Measurements from ENCODE around the gene MANBA. TPM values are rescaled to one million over a fixed set of nuclear protein-coding genes. Genes with fewer than 3 reads are reported as not detected.
A peak's percentile ranks its signal among the peaks of the same experiment; 100 is the strongest.

MANBA gene
- total and polyA plus RNA-seq, 2 of the 13 experiments (the other 11 are each of a cell fraction or from before 2014, with no cell fraction given), result 11.7 to 33.3 TPM

DNA sequence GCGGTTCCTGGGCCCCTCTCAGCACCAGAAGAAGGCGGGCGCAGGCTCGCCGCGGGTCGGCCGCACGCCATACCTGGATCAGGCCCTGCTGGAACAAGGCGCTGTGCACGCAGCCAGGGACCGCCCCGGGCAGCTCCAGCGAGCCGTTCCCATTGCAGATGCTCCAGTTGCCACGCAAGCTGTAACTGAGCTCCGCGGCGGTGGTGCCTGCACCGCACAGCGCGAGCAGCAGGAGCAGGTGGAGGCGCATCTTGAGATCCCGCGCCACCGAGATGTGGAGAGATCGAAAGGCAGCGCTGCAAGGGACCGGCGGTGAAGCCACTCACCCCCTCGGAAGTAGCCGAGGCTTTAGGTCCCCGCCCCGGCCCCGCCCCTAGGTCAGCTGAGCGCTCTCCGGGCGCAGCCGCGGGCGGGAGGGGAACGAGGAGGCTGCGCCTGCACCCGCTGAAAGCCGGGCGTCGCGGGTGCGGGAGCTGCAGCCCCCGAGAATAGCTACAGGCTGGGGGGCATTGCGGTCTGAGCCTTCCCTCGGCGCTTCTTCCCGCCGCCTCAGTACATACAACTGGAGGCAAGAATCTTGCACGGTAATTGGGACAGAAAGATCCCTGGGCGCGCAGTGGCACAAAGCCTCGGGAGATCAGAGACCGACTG lies at the start of gene MANBA (continued):
- TF ChIP-seq, protein P1, sequence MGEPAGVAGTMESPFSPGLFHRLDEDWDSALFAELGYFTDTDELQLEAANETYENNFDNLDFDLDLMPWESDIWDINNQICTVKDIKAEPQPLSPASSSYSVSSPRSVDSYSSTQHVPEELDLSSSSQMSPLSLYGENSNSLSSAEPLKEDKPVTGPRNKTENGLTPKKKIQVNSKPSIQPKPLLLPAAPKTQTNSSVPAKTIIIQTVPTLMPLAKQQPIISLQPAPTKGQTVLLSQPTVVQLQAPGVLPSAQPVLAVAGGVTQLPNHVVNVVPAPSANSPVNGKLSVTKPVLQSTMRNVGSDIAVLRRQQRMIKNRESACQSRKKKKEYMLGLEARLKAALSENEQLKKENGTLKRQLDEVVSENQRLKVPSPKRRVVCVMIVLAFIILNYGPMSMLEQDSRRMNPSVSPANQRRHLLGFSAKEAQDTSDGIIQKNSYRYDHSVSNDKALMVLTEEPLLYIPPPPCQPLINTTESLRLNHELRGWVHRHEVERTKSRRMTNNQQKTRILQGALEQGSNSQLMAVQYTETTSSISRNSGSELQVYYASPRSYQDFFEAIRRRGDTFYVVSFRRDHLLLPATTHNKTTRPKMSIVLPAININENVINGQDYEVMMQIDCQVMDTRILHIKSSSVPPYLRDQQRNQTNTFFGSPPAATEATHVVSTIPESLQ (CRISPR knock-in tag; conservative IDR thresholded peaks at IDR 0.05), result no peak
- TF ChIP-seq NPAS2 (CRISPR knock-in tag; IDR thresholded peaks at IDR 0.05; ENCODE audit: borderline replicate concordance) (no peak), ZSCAN20 (CRISPR knock-in tag; IDR thresholded peaks at IDR 0.05; ENCODE audit: borderline replicate concordance) (no peak), ZFP90 (CRISPR knock-in tag; IDR thresholded peaks at IDR 0.05; ENCODE audit: borderline replicate concordance) (peak; percentile 31; the same call in 1 of the 2 replicates), TAF15 (IDR thresholded peaks at IDR 0.05; ENCODE audit: low read depth, low read length, poor library complexity, severe bottlenecking) (no peak), KMT2B (CRISPR knock-in tag; IDR thresholded peaks at IDR 0.05) (peak; percentile 83), ONECUT2 (CRISPR knock-in tag; IDR thresholded peaks at IDR 0.05) (no peak), CCAR2 (optimal IDR thresholded peaks at IDR 0.05; ENCODE audit: low read depth, low read length) (no peak), HNRNPLL (IDR thresholded peaks at IDR 0.05; ENCODE audit: low read depth, low read length, poor library complexity, severe bottlenecking) (peak; percentile 85), ZNF644 (CRISPR knock-in tag; IDR thresholded peaks at IDR 0.05; ENCODE audit: low read depth) (no peak), NFIB (CRISPR knock-in tag; IDR thresholded peaks at IDR 0.05; ENCODE audit: borderline replicate concordance) (0 out of 2 replicates have a peak, but pooled peaks have one; percentile 28), ZZZ3 (CRISPR knock-in tag; IDR thresholded peaks at IDR 0.05; ENCODE audit: borderline replicate concordance) (no peak), PCBP1 (IDR thresholded peaks at IDR 0.05; ENCODE audit: borderline replicate concordance, low read depth, low read length) (no peak), ARNTL (CRISPR knock-in tag; IDR thresholded peaks at IDR 0.05) (no peak), GATA4 (IDR thresholded peaks at IDR 0.05; ENCODE audit: borderline replicate concordance, low read depth) (no peak), CCDC6 (CRISPR knock-in tag; IDR thresholded peaks at IDR 0.05) (no peak; the same call in 1 of the 2 replicates), ZNF709 (CRISPR knock-in tag; IDR thresholded peaks at IDR 0.05) (0 out of 2 replicates have a peak, but pooled peaks have one; percentile 43), XBP1 (CRISPR knock-in tag; IDR thresholded peaks at IDR 0.05) (no peak), SMAD9 (CRISPR knock-in tag; IDR thresholded peaks at IDR 0.05) (no peak), TOPORS (CRISPR knock-in tag; IDR thresholded peaks at IDR 0.05) (peak; percentile 77), SATB2 (CRISPR knock-in tag; IDR thresholded peaks at IDR 0.05) (no peak), ZNF619 (CRISPR knock-in tag; IDR thresholded peaks at IDR 0.05) (peak; percentile 72), ZNF652 (CRISPR knock-in tag; IDR thresholded peaks at IDR 0.05; ENCODE audit: borderline replicate concordance, low read depth) (no peak)
- TF ChIP-seq, protein P2, sequence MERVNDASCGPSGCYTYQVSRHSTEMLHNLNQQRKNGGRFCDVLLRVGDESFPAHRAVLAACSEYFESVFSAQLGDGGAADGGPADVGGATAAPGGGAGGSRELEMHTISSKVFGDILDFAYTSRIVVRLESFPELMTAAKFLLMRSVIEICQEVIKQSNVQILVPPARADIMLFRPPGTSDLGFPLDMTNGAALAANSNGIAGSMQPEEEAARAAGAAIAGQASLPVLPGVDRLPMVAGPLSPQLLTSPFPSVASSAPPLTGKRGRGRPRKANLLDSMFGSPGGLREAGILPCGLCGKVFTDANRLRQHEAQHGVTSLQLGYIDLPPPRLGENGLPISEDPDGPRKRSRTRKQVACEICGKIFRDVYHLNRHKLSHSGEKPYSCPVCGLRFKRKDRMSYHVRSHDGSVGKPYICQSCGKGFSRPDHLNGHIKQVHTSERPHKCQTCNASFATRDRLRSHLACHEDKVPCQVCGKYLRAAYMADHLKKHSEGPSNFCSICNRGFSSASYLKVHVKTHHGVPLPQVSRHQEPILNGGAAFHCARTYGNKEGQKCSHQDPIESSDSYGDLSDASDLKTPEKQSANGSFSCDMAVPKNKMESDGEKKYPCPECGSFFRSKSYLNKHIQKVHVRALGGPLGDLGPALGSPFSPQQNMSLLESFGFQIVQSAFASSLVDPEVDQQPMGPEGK (CRISPR knock-in tag; IDR thresholded peaks at IDR 0.05), result peak; percentile 34
- TF ChIP-seq, protein P3, sequence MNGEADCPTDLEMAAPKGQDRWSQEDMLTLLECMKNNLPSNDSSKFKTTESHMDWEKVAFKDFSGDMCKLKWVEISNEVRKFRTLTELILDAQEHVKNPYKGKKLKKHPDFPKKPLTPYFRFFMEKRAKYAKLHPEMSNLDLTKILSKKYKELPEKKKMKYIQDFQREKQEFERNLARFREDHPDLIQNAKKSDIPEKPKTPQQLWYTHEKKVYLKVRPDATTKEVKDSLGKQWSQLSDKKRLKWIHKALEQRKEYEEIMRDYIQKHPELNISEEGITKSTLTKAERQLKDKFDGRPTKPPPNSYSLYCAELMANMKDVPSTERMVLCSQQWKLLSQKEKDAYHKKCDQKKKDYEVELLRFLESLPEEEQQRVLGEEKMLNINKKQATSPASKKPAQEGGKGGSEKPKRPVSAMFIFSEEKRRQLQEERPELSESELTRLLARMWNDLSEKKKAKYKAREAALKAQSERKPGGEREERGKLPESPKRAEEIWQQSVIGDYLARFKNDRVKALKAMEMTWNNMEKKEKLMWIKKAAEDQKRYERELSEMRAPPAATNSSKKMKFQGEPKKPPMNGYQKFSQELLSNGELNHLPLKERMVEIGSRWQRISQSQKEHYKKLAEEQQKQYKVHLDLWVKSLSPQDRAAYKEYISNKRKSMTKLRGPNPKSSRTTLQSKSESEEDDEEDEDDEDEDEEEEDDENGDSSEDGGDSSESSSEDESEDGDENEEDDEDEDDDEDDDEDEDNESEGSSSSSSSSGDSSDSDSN (CRISPR knock-in tag; IDR thresholded peaks at IDR 0.05), result peak; percentile 94
